ENCODE measurements around the gene IRX2. TPM values are rescaled to one million over a fixed set of nuclear protein-coding genes. Genes with fewer than 3 reads are reported as not detected.

The IRX2 gene
- total and polyA plus RNA-seq, 2 donors (not counting 3 experiments of a cell fraction or from before 2014, with no cell fraction given) = not detected

DNA sequence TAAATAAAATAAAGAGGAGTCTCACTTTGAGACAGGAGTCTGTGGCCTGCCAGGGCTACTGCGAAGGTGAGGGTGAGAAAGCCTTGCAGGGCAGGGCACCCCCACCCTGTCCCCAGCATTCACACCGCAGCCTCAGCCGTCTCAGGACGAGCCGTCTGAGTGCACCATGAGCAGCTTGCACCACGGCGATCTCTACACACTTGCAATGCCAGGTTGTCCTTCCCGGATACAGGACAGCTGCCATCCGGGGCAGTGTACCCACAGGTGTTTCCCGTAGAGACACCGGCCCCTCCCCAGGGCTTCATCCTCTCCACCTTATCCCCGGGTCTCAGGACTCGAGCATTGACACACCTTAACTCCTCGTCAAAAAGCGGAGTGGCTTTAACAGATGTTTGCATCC, 43.3 kb downstream of the IRX2 start:
- no peak overlapping the region for H3K9ac ChIP-seq (replicated peaks; ENCODE audit: extremely low read depth, insufficient read depth, low read length)
- no peak overlapping the region for H3K4me3 ChIP-seq (replicated peaks in 1 of 3; ENCODE audit: insufficient read depth in 1 of 3, low read depth in 1 of 3, low read length in 3 of 3)
- TF ChIP-seq, protein P1, sequence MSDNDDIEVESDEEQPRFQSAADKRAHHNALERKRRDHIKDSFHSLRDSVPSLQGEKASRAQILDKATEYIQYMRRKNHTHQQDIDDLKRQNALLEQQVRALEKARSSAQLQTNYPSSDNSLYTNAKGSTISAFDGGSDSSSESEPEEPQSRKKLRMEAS (IDR thresholded peaks at IDR 0.05; ENCODE audit: insufficient read depth, insufficient read length) = no peak
- TF ChIP-seq POLR2A (IDR thresholded peaks at IDR 0.05; ENCODE audit: low read depth, low read length) (no peak), POLR2AphosphoS5 (IDR thresholded peaks at IDR 0.05; ENCODE audit: insufficient read depth, low read depth, low read length) (no peak), GATA2 (IDR thresholded peaks at IDR 0.05; ENCODE audit: insufficient read depth, insufficient read length, low read depth, low read length) (no peak), EZH2 (IDR thresholded peaks at IDR 0.05; ENCODE audit: borderline replicate concordance, low read depth, low read length, severe bottlenecking) (no peak), JUN (IDR thresholded peaks at IDR 0.05; ENCODE audit: borderline replicate concordance, insufficient read depth, insufficient read length, low read depth) (no peak), FOS (IDR thresholded peaks at IDR 0.05; ENCODE audit: borderline replicate concordance, insufficient read depth, low read length) (no peak), MYC (IDR thresholded peaks at IDR 0.05; ENCODE audit: low read depth, low read length) (no peak)
- TF ChIP-seq, protein P2, sequence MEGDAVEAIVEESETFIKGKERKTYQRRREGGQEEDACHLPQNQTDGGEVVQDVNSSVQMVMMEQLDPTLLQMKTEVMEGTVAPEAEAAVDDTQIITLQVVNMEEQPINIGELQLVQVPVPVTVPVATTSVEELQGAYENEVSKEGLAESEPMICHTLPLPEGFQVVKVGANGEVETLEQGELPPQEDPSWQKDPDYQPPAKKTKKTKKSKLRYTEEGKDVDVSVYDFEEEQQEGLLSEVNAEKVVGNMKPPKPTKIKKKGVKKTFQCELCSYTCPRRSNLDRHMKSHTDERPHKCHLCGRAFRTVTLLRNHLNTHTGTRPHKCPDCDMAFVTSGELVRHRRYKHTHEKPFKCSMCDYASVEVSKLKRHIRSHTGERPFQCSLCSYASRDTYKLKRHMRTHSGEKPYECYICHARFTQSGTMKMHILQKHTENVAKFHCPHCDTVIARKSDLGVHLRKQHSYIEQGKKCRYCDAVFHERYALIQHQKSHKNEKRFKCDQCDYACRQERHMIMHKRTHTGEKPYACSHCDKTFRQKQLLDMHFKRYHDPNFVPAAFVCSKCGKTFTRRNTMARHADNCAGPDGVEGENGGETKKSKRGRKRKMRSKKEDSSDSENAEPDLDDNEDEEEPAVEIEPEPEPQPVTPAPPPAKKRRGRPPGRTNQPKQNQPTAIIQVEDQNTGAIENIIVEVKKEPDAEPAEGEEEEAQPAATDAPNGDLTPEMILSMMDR (IDR thresholded peaks at IDR 0.05; ENCODE audit: extremely low read depth in 1 of 2, insufficient read depth in 1 of 2, low read depth in 1 of 2, low read length in 2 of 2) = no peak
- H3K79me2 ChIP-seq (ENCODE audit: control insufficient read depth, insufficient read depth, low read length) = no peaks in the 10 kb centered on the region
- ChIA-PET POLR2A (no interaction called here), CTCF (no interaction called here)
- H3K27ac ChIP-seq (ENCODE audit: insufficient read depth, low read depth, low read length) = no peak overlapping the region
- no peaks in the 10 kb centered on the region for H3K4me1 ChIP-seq (ENCODE audit: control insufficient read depth, extremely low read depth, insufficient read depth, low read length)
- peaks cover 2% of the 10 kb centered on the region for H3K9me3 ChIP-seq (replicated peaks; ENCODE audit: control insufficient read depth, insufficient read depth, low read length)
- H2AFZ ChIP-seq (ENCODE audit: low read depth, low read length) = no peak overlapping the region
- BruUV-seq (replicated peaks) = no TSS peak
- H3K36me3 ChIP-seq (ENCODE audit: control insufficient read depth in 2 of 2, extremely low read depth in 1 of 2, insufficient read depth in 2 of 2, low read length in 2 of 2) = no peaks in the 10 kb centered on the region
- dilution Hi-C loops (cut with MboI; ENCODE audit: extremely low pct_ligation_motif_present, low sequenced_read_pairs) (no loop called here), intact Hi-C loops (cut with micrococcal nuclease) (no loop called here)
- FAIRE-seq = no peak
- H4K20me1 ChIP-seq (replicated peaks; ENCODE audit: control insufficient read depth, extremely low read depth, insufficient read depth, low read length) = no peaks in the 10 kb centered on the region
- H3K4me2 ChIP-seq (ENCODE audit: insufficient read depth, low read length) = no peak overlapping the region
- no peak for DNase-seq (ENCODE audit: low read depth, low spot score)
- no peaks in the 10 kb centered on the region for H3K27me3 ChIP-seq (ENCODE audit: control insufficient read depth in 2 of 2, insufficient read depth in 2 of 2, low read length in 2 of 2)
- H3K9me1 ChIP-seq (replicated peaks; ENCODE audit: control insufficient read depth, extremely low read depth, insufficient read depth, low read length) = no peaks in the 10 kb centered on the region
